HG03378 (cell line): Measurements from ENCODE around the gene FBXW10.
"Not testable (repeated sequence)": the region's sequence is repeated elsewhere in the genome, so short reads cannot be mapped to it uniquely, and the experiment has no call there.

ENCODE experiments used
- ATAC-seq: cut with Tn5 transposase; IDR thresholded peaks from one replicate; pipeline ENCODE4 v1.9.1; 2021; ENCODE audit warnings: mild to moderate bottlenecking, moderate library complexity; ENCODE audit not compliant: unreplicated experiment

Gene FBXW10, protein sequence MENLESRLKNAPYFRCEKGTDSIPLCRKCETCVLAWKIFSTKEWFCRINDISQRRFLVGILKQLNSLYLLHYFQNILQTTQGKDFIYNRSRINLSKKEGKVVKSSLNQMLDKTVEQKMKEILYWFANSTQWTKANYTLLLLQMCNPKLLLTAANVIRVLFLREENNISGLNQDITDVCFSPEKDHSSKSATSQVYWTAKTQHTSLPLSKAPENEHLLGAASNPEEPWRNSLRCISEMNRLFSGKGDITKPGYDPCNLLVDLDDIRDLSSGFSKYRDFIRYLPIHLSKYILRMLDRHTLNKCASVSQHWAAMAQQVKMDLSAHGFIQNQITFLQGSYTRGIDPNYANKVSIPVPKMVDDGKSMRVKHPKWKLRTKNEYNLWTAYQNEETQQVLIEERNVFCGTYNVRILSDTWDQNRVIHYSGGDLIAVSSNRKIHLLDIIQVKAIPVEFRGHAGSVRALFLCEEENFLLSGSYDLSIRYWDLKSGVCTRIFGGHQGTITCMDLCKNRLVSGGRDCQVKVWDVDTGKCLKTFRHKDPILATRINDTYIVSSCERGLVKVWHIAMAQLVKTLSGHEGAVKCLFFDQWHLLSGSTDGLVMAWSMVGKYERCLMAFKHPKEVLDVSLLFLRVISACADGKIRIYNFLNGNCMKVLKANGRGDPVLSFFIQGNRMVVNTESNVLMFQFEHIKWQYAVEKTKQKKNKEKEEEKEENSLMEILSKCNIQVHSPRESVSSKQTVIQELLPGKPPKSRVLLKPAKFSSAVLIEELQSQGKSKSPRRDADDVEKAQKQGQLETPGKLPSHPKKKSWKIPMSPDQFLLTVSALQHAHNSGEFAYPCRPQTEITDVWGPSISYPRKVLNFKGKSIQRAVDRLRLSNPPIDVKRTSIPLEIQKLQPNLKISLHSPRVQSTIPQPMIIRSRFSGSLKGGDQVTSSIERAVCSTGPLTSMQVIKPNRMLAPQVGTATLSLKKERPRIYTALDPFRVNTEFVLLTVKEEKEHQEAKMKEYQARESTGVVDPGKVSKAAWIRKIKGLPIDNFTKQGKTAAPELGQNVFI

DNA sequence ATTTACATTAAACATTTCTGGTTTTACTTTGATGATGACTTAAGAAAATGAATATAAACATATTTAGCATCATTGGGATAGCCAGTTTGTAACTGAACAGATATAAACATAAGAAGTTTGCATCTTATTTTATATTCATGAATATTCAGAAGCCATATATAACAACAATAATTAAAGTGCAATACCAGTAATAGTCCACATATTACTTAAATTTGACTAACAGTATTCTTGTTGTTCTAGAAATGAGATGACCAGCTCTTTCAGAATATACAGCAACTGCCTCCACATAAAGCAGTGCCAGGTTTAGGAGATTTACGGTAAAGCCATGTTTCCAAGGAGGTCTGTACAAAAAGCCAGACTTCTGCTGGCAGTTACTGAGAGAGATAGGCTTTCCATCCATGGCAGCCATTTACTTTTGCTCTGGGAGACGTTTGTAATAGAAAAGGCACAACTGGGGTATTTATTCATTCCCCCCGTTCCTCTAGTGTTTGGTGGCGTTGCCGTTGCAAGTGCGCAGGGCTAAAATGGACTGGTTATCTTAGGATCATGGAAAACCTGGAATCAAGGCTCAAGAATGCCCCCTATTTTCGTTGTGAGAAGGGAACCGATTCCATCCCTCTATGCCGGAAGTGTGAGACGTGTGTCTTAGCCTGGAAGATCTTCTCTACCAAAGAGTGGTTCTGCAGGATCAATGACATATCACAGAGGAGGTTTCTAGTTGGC, at the start of gene FBXW10:
Gene FBXW10 (plus strand): TSS at position 356 of the 723 bp plus-strand sequence. CDS start 191 bp downstream, at position 547.
- not testable (repeated sequence) for ATAC-seq

DNA sequence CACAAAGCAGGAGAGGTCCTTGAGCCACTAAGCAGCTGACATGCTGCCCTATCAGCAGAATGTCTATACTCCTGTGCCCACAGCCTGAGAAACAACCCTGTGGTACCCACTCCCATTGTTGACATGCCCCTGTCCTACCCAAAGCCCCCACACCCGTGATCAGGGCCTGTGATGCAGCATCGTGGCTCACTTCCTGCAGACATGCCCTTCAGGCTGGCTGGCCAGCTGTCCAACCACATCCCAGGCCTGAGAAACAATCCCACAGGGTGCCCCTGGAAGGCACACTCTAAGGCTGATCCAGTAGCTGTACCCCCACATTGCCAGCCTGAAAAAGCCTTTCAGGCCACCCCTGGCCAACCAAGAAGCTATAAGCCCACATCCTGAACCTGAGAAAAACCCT, 48.7 kb upstream of the FBXW10 start:
- ATAC-seq = not testable (repeated sequence)

DNA sequence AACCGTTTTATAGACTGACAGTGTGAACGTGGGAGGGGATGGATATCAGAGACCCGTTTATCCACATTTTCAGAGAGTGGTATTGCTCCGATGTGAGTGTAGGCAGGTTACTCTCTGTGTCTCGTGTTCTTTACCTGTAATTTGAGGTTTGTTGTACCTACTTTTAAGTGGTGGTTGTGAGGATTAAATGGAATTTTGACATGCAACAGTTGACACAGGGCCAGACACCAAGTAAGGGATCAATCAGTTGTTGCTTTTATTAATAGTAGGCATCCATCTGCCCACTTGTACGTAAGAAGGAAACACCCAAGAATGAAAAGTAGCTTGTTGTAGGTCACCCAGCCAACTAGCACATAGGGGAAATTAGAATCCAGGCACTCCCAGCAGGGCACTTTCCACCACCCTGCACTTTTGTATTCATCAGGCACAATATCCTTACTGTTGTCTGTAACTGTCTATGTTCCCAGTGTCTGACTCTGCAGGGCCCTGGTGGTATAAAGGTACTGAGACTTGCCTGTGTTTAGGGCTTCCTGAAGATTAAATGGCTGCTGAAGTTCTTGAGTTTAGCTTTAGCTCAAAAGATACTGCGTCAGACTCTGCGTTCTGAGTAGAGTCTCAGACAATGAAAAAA, 45.3 kb upstream of the FBXW10 start:
- not testable (repeated sequence) for ATAC-seq

DNA sequence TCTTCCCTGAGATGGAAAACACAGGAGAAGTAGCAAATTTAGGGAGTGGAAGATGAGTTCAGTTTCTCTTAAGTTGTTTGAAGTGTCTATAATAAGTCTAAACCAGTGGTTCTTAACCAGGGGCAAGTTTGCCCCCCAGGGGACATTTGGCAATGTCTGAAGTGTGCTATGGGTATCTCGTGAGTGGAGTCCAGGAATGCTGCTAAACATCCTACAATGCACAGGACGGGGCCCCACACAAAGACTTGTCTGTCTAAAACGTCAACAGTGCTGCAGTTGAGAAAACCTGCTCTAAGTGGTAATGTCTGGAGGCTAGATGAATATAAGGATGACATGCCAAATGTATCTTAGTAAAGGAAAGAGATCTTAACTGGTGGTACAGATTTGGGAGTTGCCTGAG, 37.9 kb upstream of the FBXW10 start:
- not testable (repeated sequence) for ATAC-seq

DNA sequence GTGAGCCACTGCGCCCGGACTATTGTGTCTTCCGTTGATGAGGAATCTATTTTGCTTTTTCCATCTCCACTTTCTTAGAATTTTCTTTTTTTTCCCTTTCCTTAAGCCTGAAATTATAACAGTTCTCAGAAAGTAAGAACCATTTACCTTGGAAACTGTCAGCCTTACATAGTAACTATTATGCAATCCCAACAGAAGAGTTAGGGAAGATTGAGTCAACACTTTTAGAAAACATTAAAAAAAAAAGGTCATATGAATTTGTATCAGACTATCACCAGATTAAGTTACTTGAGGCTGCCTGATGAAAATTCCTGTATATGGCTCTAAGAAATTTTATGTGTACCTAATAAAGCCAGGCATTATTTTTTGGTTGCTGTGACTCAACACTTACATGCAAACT, 35.6 kb upstream of the FBXW10 start:
- ATAC-seq = not testable (repeated sequence)

DNA sequence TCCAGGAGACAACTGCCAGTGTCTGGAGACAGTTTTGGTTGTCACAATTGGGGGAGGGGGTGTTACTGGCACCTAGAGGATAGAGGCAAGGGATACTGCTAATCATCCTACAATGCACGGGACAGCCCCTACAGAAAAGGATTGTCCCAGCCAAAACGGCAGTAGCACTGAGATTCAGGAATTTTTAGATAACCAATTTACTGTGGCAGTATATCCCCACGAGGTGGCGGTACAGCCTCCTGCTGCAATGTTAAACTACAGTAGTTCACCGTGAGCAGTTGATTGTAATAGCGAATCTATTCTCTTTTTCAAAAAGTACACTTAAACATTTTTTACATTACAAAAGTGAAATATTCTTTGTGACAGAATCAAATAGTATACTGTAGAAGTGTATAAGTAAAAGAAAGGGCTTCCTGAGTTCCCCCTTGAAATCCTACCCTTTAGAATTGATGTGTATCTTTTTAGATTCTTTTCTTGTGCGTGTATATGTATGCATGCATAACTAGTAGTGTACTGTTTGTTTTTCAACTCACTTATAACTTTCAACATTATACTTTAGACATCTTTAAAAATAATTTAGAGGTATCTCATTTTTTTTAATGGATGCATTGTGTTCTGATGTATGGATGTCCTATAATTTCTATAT, 31.4 kb upstream of the FBXW10 start:
- not testable (repeated sequence) for ATAC-seq

DNA sequence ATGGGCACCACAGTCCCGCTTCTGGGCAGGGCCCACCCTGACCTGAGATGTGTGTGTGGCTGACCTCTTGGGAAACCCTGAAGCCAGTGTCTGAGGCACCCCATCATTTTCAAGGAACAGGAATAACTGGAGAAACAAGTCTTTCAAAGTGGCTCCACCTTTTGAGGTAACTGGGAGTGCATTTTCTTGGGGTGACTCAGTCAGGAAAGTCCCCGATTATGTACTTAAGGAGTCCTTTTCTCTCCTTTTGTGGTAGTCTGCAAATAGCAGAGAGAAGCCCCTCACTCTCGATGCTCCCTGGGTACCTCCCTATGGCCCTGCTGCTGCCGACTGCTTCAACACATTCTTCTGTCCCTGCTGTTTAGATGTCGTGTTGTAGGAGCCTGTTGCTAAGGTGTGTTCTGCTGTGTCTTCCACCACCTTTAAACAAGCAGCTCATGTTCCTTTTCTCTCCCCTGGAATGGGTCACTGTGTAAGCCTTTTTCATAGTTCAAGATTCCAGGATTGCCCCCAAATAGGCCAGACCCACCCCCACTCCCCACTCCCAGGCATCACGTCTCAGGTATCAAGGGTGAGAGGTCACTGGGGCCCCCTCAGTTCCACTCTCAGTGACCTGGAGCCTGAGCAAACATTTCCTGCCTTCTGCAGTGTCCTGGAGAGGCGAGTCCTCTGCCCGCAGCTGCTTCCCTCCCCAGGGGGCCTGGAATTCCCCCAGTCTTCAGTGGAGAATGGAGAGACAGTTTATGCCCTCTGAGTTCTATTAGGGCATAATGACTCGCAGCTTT, 25.0 kb upstream of the FBXW10 start:
- ATAC-seq = not testable (repeated sequence)

DNA sequence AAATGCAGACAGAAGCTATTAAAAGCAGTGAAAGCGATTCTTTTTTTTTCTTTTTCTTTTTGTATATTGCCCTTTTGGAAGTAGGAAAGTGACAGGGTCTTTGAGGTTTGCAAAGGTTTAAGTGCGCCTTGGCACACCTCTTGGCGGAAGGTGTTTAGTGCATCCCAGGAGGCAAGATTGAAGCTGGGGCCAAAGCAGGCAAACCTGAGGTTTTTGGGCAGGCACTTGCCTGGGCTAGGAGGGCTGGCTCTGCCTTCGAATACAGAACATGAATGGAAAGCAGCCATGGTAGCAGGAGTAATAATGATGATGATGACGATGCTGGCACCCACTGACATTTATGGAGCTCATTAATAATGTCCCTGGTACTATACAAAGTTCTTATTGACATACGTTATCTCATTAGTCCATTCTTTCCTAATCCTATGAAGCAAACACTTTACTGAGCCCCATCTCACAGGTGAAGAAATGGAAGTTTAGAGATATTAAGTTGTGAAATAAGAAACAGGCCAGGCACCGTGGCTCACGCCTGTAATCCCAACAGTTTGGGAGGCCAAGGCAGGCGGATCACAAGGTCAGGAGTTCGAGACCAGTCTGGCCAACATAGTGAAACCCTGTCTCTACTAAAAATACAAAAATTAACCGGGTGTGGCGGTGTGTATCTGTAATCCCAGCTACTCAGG, 24.3 kb upstream of the FBXW10 start:
- ATAC-seq = not testable (repeated sequence)

DNA sequence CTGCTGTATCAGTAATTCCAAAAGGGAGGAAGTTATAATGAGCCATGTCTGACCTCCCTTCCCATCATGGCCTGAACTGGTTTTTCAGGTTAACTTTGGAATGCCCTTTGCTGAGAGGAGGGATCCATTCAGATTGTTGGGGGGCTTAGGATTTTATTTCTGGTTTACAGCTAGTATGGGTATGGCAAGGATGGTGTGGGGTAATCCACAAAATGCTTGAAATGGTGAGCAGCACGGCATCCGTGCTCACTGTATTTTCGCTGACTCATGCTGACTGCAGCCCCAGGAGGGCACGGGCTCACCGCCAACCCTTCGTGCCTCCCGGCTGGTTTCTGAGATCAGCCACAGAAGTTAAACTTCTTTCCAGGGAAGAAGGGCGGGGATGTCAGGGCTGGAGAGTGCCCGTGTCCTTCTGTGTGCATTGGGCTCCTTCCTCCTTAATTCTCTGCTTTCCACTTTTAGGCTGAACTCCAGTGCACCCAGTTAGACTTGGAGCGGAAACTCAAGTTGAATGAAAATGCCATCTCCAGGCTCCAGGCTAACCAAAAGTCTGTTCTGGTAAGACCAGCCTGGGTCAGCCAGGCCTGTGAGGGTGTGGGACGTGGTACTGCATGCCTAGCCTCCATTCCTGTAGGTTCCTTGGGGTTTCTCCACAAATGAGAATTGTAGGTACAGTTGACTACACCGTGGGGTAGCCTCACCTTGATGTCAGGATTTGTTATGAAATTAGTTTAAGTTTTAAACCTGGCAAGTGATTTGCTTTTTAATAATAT, 21.9 kb upstream of the FBXW10 start:
- not testable (repeated sequence) for ATAC-seq

DNA sequence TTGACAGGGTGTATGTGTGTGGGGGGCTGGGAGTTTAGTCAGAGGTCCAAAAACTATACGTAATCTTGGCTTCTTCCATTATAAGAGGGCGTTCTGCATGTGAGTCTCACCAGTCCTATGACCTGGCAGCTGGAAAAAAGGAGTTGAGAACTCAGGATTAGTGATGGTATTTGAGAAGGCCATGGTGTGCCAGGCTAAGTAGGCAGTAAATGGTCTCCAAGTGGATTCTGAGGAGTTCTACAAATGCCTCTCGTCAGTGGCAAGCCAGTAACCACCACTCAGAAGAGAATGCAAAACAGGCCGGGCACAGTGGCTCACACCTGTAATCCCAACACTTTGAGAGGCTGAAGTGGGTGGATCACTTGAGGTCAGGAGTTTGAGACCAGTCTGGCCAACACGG, 21.2 kb upstream of the FBXW10 start:
- ATAC-seq = not testable (repeated sequence)

DNA sequence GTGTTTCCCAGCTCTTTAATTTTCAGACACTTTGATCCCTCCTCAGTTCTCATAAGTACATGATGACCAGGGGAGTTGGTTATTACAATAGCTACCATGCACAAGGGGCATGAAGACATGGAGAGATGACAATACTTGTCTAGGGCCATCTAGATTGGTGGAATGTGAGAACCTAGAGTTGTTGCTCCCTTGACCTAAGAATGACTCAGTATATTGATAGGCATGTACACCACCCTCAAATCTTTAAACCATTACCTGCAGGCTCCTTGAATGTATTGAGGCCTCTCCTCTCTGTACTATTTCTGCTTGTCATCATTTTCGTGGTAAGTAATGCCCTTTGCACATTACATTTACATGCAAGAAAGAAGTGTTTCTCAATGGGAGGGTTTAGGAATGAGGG, 20.3 kb upstream of the FBXW10 start:
- not testable (repeated sequence) for ATAC-seq

DNA sequence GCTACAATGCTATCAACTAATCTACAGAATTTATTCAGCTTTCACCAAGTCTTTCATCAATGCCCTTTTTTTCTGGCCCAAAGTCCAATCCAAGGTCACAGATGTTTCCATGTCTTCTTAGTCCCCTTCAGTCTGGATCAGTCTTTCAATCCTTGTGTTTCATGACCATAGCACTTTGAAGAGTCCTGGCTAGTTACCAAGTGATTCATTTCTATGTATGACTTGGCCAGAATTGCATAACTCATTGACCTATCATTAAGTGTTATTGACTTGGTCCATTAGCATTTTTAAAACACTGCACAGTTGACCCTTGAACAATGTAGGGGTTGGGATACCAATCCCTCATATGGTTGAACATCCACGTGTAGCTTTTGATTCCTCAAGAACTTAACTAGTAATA, 11.4 kb upstream of the FBXW10 start:
- ATAC-seq = not testable (repeated sequence)

DNA sequence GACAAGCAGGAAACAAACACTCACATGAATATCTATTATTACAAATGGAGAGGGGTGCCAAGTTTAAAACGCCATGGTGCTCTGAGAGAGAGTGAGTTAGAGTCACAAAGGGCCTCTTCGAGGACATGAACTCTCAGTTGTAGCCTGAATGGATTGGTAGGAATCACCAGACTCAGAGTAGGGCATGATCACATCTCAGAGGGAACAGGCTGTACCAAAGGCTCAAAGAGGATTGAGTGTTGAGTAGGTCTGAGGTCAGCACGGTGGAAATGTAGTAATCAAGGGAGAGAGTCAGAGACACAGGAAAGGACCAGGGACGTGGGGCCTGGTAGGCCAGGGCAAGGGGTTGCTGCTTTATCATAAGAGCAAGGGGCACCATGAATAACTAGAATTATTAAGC, 10.5 kb upstream of the FBXW10 start:
- ATAC-seq = not testable (repeated sequence)

DNA sequence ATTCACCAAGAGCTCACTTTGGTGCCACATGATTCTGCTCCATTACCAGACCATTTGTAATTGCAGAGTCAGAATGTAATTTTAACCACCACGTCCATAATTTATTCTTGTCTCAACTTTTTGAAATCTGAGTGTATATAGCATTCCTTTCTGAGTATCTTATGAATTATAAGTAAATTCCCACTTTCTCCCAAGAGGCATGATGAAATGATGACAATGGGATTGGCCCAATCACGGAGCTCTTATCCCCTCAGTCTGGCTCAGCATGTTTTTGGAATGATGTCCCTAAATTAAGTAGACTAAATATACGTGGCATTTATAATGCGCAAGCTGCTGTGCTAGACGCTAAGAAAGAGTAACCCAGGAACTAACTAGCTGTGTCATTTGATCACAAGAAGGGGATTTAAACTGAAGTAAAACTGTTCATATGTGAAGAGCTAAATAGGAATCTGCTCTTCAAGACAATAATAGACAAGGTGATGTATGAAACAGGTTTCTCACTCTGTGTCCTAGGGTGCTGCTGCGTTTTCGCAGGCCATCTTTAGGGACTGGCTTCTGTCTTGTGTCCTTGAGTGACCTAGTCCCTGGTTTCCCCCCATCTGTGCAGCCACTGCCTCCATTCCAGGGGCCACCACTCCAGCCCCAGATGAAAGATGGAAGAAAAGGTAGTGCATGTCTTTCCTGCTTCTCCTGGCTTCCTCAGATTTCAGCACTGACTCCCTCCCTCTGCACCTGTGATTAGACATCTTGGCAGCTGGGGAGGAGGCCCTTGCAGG, 4.0 kb upstream of the FBXW10 start:
- ATAC-seq = not testable (repeated sequence)

DNA sequence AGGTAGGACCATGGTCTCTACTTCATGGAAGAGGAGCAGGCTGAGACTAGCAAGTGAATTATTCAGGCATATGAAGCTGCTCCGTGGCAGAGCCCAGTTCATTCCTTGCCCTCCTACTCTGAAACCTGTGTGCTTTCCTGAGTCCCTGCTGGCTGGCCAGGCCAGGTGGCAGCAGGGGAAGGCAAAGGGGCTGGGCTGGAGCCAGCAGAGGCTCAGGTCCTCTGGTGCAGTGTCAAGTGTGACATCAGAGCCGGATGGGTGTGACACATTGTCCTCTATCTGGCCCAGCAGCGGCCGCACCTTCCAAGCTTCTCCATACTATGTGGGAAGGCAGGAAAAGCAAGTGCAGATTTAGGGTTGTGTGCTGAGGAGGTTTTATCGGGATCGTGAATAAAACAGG, 2.6 kb upstream of the FBXW10 start:
- ATAC-seq = not testable (repeated sequence)

DNA sequence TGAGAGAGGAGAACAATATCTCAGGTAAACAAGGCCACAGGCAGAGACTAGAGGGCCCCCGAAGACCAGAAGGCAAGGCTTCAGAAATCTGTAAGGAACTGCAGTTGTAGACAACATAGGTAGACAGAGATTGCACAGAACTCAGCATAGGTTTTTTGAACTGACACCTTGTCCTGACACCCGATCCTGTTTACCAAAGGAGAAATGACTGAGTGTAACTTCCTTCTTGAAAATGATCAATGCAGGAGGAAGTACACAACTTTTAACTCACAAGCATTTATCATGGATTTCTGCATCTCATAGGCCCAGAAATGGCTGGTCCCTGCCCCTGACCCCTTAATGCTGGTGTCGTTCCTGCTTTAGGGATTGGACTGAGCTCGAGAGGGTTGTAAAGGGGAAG, 872 bp downstream of the FBXW10 start:
- not testable (repeated sequence) for ATAC-seq

DNA sequence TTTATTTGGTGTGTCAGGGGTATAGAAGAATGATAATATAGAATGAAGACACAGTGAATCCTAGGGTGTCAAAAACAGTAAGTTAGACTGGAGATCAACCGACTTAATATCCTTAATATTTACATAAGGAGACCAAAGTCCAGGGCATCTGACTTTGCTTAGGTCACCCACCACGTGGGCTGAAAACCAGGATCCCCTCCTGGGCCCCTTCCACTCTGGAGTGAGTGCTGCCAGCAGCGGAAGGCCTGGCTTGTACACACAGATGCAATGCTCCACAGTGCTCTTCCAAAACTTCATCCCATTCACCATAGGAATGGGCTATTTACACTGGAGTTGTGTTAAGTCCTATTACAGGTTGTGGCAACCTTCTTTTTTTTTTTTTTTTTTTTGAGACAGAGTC, 2.7 kb downstream of the FBXW10 start:
- not testable (repeated sequence) for ATAC-seq
